PC-9 (cell line): ENCODE results near the gene TLN1.

ENCODE experiments used
- CTCF ChIP-seq: fragments of 200-600 bp; sonication (generic); conservative IDR thresholded peaks from 2 replicates; pipeline ENCODE4 v1.6.1; 2017; ENCODE audit warnings: mixed run types, antibody characterized with exemption, mild to moderate bottlenecking, moderate library complexity
- EZH2 ChIP-seq: fragments of 200-600 bp; sonication (generic); IDR thresholded peaks from 2 replicates; pipeline ENCODE4 v1.8.0; 2017; ENCODE audit warnings: antibody characterized with exemption, low read depth

DNA sequence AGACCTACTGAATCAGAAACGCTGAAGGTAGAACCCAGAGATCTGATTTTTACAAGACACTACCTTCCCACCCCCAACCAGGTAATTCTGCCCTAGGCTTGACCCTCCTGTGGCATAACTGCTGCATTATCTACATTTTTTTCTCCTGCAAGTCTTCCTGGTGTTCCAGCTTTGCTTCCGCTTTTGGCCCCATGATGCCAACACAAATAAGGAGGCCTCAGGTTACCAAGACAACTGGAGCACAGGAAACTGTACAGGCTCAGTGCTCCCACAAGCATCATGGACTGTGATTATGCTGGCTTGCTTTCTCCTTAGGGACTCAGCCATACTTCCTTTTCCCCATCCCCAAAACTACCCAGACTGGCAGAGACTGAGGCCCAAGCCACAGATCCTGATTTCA, 28.7 kb upstream of the TLN1 start:
- TF ChIP-seq EZH2 (no peak), CTCF (no peak)
